Lower leg skin (tissue), 3 donors: ENCODE measurements around the gene AFAP1L2.

ENCODE experiments used
- CTCF ChIP-seq, 3 donors: fragments of 450-650 bp; IDR thresholded peaks; one replicate each; pipeline ENCODE4 v1.5.1; 2016; ENCODE audit warnings: antibody characterized with exemption in 3 of 3, mild to moderate bottlenecking in 3 of 3, moderate library complexity in 2 of 3
- POLR2A ChIP-seq, 2 donors: fragments of 450-650 bp; IDR thresholded peaks; one replicate each; pipeline ENCODE4 v1.6.1; 2016 to 2017; ENCODE audit warnings: antibody characterized with exemption in 2 of 2, mild to moderate bottlenecking in 1 of 2, moderate library complexity in 1 of 2

GRCh38 chr10:114340816-114341215 lies 63.5 kb downstream of the AFAP1L2 start:
- TF ChIP-seq CTCF (IDR thresholded peaks at IDR 0.05), result no peak
- TF ChIP-seq POLR2A (IDR thresholded peaks at IDR 0.05), result no peak
